CD4-positive, alpha-beta T cell treated with Interleukin-1 beta for 1 hour (primary cell): ENCODE measurements around the gene RNF130.
A peak's percentile ranks its signal among the peaks of the same experiment; 100 is the strongest.
"Not testable (repeated sequence)": the region's sequence is repeated elsewhere in the genome, so short reads cannot be mapped to it uniquely, and the experiment has no call there.

Experiments used
- DNase-seq, 2 donors: peaks; one replicate each; pipeline ENCODE4 v3.0.0-alpha.2; 2020 to 2022

The RNF130 gene

DNA sequence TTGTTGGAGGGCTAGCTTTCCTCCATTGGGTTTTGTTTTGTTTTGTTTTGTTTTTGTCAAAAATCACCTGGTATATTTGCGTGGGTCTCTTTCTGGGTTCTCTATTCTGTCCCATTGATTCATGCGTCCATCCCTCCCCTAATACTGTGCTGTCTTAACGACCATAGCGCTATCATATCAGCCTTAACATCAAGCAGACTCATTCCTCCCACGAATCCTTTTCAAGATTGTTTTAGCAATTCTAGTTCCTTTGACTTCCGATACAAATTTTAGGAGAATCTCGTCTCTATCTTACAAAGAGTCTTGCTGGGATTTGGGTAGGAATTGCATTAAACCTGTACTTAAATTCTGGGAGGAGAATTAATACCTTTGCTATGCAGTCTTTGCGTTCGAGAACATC is 31.1 kb upstream of the RNF130 start:
- no peak for DNase-seq

DNA sequence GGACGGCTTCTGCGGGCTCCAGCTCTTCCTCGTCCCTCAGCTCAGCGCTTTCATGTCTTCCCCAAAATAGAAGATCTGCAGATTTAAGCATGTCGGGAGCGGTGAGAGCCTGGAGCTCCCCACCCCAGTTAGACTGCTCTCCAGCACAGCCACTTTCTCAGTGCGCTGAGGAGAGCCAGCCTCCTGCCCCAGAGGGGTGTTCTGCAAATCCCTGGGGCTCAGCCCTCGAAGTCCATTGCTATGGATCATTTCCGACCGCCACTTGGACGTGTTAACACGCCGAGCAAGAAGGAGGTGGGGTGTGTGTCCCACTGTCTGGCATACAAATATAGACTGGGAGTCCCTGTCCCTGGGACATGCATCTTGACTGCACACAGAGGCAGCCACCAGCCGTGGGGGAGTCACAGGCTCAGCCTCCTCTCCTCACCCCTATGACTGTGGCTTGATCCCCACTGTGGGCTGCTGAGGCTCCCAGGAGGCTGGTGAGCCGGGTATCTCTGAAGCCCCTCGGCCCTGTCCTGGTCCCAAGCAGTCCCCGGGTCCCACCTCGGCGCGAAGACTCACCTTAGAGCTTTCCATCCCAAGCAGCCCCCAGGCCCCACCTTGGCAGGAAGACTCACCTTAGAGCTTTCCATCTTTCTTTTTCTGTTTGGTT is 30.0 kb upstream of the RNF130 start:
- DNase-seq, result no peak

DNA sequence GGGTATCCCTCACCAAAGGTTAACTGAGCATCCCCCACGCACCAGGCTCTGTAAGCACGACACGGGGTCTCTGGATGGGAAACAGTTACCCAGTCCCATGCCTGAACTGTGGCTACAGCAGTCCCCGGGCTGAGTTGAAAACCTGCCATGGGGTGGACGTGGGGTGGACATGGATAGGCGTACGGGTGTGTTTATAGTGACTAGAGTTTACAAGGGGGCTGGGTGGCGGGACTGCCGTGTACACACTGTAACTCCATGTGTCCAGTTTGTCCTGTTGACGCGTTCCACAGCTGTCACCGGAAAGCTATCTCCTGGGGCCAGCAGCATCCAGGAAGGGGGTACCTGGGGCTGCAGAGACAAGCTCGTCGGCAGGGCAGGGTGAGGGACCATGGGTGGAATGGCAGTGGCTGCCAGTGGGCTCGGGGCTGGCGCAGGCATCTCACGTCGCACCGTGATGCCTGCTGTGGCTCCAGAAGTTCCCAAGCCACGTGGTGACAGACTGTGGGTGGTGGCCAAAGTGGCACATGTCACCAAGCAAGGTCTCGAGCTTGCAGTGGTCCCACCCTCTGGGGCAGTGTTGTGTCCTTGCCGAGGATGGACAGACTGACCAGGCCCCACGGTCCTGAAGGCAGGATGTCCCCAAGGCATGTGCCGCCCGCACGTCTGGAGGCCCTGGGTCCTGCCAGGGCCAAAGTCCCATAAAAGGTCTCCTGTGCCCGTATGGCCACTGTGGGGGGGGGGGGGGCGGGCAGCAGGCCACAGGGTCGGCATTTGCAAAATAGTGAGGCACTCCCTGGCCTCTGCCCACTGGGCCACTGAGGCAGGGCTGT is 29.3 kb upstream of the RNF130 start:
- DNase-seq, result no peak

DNA sequence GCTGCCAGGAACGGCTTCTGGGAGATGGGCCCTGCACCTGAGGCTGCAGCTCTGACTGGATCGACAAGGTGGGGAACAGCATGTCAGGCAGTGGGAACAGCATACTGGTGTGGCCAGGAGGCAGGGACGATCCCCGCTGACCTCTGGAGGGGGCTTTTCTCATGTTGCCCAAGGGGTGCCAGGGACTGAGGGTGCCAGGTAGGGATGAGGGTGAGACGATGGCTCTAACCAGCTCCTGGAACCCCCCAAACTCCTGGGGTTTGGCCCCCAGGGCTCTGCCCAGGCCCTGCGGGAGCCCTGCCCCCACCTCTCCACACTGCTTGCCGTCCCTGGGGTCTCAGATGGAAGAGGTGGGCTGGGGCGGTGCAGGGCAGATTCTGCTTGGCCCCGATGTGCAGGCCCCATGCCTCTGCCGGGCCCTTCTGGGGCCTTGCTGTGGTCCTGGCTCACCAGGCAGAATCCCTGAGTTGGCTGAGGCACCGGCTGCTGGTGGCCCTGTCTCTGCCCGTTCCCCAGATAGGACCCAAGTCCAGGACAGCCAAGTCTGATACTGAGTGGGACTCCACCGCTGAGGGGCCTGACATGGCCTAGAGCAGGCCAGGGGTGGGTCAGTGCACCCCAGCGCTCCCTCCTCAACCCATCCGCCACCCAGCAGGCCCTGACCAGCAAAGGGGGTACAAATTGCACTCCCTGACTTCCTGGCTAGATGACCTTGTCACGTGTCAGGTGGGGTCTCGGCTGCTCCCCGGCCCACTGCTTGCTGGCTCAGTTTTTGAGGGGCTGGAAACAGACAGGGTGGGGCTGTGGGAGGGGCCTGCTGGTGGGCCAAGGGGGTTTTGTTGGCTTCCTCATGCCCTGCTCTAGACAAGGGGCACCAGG is 28.4 kb upstream of the RNF130 start:
- DNase-seq, result no peak

DNA sequence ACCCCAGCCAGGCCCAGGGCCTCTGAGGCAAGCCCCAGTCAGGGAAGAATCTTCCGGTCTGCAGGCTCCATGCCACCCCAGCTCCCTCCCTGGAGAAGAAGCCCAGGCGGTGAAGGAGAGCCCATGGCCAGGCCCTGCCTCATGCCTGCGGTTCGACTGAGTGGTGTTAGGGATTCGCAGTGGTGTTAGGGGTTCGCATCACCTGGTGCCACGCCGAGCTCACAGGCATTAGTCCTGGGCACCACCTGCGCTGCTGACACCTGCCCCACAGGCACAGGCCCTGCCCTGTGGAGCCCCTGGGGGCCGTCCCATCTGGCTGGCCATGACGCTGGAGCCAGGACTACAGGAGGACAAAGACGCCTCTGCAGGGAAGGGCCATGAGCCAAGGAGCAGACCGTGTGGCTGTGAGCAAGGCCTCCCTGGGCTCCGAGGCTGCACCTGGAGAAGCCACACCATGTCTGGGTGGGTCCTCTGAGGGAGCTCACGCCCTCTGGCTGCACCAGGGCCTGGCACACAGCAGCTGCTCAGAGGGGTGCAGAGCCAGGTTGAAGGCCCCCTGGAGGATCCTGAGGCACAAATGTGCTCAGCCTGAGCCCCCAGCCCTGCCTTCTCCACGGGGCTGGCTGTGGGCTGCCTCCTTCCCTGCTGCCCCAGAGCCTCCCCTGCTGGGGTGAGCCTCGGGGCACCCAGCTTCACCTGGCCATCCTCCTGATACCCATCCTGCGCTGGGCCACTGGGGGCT is 27.6 kb upstream of the RNF130 start:
- no peak for DNase-seq

DNA sequence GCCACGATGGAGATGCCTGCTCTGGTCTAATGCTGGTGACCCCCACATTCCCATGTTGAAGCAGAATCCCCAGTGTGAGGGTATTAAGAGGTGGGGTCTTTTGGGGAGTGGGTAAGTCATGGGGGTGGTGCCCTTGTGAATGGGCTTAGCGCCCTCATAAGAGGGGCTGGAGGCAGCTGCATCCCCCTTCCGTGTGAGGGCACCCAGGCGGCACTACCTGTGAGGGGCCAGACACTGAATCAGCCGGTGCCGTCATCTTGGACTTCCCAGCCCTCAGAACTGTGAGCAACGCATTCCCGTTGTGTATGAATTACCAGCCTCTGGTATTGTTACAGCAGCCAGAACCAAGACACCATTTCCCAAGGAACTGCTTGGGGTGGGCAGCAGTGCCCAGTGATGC is 27.0 kb upstream of the RNF130 start:
- DNase-seq, result no peak

DNA sequence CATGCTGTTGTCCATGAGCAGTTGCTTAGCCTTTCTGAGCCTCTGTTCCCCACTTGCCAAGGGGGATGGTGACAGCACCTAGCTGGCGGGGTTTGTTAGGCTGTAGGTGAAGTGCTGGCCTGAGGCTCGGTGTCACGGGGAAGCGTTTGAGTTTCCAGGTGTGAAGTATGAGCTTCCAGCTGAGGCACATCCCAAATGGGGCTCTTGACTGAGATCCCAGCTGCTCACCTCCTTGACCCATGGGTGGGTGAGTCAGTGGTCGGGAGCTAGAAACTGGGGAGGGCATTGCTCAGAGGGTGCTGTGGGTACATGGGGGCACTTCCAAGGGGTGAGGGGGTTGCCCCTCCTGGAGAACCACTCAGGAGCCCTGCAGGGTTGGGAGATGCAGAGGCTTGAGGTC is 26.4 kb upstream of the RNF130 start:
- no peak for DNase-seq

DNA sequence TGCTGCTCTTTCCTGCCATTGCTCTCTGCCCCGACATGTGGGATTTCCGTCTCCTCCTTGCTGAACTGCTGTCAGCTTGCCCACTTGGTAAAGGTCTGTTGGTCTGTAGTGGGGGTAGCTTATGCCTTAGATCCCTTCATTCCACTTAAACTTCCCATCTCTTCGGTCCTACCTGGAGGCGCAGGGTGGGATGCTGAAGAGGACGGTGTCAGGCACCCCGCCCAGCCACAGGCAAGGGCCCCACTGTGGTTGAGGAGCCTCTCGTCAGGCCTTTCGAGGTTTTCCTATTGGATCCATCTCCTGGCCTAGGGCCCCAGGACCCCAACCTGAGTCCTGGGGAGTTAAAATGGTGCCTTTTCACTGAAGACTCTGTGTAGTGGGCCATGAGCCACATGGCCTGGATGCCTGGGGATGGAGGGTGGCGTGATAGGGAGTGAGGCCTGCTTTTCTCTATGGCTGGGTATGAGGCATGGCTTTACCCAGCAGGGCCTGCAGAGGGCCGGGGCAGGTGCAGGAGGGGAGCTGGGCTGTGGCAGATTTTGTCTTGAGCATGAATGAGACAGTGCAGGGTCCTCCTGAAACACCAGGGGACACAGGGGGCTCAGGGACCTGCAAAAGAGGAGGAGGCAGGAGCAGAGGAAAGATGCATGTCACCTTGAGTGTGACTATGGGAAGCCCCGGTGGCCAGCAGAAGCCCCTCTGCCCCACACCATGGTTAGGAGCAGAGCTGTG is 25.8 kb upstream of the RNF130 start:
- DNase-seq, result no peak

DNA sequence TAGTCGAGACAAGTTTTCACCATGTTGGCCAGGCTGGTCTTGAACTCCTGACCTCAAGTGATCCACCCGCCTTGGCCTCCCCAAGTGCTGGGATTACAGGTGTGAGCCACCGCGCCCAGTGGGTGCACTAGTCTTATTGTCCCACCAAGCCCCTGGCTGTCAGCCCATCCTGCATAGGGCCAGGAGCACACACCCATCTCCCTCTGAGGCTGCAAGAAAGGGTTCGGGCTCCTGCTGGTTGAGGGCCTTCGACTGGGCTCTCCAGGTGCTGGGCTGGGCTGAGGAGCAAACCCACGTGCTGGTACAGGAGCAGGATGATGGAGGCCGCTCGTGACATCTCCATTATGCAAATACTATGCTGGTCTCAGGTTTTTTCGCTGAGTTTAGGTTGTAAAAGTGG is 25.1 kb upstream of the RNF130 start:
- no peak for DNase-seq

DNA sequence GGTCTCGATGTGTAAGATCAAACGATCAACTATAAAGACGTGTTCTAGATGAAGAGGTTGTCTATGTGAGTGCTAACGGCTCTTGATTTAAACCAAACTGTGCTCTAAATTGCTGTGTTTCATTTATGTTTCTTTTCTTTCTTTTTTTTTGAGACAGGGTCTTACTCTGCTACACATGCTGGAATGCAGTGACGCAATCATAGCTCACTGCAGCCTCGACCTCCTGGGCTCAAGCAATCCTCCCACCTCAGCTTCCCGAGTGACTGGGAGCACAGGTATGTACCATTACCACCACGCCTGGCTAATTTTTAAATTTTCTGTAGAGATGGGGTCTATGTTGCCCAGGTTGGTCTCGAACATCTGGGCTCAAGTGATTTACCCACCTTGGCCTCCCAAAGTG is 24.0 kb upstream of the RNF130 start:
- DNase-seq, result no peak

DNA sequence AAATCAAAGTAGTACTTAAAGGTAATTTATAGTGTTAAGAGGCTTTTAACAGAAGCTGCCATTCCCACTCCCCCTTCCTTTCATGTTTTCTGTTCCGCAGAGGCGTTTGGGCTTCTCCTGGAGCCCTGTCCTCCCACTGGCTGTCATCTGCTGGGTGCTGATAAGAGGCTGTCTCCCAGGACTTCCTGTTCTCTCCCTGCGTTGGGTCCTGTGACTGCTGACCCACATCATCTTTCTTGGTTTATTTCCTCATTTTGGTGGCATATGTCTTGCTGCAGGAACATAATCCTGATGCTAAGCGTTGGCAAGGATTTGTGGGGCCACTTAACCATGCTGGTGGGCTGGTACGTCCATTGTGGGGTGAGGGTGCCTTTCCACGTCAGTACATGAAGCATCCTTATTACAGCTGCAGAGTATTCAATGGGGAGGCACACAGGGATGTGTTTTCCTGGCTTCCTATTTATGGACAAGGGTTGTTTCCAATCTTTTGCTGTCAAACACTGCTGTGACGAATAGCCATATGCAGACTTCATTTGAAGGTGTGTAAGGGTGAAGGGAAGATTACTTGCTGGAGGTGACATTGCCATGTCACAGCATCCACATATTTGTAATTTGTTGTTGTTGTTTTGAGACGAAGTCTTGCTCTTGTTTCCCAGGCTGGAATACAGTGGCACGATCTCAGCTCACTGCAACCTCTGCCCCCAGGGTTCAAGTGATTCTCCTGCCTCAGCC is 22.3 kb upstream of the RNF130 start:
- peak in 1 of 2 donors; percentile 37 for DNase-seq

DNA sequence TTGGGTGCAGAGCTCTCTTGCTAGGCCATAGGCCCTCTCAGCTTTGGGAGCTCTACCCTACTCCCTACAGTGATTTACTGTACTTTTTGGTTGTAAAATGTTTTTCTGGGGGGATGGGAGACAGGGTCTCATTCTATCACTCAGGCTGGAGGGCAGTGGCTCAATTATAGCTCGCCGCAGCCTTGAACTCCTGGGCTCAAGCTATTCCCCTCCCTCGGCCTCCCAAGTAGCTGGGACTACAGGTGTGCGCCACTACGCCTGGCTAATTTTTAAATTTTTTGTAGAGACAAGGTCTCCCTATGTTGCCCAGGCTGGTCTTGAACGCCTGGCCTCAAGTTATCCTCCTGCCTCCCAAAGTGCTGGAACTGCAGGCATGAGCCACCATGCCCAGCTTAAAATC is 21.7 kb upstream of the RNF130 start:
- no peak for DNase-seq

DNA sequence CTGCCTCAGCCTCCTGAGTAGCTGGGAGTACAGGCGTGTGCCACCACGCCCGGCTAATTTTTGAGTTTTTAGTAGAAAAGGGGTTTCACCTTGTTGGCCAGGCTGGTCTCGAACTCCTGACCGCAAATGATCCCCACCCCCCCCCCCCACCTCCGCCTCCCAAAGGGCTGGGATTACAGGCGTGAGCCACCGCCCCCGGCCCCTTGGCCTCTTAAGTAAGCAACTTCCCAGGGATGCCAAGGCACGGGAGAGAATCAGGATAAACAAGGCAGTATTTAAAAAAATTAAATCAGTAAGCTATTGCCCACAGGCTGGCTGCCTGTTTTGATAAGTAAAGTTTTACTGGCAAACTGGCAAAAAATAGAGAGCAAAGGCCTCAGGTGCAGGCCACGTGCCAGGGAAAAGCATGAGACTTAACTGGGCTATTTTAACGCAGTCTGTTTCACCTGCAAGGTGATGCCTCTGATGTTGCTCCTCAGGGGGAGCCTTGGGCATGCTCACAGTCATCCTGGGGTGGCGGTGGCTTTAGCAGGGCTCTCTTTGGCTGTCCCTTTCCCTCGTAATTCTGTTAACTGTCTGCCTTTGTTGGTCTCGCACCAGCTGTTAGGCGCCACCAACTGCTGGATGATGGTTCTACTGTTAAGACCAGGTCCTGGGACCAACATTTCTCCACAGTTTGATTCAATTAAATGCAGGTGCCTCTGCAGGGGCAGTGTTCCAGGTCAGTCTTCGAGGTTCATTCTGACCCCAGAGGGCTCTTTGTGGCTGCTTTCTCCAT is 19.4 kb upstream of the RNF130 start:
- no peak for DNase-seq

DNA sequence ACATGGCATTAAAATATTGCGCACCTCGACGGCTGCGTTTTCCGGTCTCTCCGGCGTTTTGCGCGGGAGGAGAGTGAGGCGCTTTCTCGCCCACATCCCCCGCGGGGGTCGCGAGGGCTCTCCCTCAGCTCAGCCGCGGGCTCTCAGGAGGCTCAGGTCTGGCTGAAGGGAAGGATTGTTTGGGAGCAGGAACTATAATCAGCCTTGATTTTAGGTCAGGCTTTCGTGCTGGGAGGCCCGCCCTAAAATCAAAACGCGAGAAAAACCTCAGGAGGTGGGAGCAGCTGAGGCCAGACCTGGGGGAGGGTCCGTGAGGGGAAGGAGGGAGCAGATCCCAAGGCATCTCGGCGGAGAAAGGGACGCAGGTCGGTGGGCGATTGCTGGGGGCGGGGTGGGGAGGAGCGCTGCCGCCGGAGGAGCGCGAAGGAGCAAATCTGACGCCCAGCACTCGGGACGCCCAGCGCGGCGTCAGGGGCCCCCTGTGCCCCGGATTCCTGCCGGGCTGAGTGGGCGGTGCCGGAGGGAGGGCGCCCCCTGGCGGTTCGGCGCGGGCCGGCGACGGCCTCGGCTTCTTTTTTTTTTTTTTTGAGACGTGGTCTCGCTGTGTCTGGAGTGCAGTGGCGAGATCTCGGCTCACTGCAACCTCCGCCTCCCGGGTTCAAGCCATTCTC is 18.7 kb upstream of the RNF130 start:
- DNase-seq, result peak; percentile 76 to 81

DNA sequence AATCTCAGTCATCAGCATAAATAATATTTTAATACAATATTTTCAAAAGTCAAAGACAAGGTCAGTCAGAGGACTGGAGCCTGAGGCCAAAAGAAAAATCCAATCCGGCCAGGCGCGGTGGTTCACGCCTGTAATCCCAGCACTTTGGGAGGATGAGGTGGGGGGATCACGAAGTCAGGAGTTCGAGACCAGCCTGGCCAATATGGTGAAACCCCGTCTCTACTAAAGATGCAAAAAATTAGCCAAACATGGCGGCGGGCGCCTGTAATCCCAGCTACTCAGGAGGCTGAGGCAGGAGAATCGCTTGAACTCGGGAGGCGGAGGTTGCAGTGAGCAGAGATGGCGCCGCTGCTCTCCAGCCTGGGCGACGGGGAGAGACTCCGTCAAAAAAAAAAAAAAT is 18.1 kb upstream of the RNF130 start:
- DNase-seq, result not testable (repeated sequence)

DNA sequence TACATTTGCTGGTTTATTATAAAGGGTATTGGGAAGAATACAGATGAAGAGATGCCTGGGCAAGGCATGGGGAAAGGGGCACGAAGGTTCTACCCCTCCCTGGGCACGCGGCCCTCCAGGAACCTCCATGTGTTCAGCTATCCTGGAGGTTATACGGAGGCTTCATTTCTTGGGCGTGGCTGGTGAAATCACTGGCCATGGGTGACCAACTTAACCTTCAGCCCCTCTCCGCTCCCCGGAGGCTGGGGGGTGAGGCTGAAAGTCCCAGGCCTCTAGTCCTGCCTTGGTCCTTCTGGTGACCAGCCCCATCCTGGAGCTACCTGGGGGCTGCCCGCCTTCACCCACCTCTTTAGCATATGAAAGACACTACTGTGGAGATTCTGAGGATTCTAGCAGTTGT is 17.0 kb upstream of the RNF130 start:
- DNase-seq, result no peak

DNA sequence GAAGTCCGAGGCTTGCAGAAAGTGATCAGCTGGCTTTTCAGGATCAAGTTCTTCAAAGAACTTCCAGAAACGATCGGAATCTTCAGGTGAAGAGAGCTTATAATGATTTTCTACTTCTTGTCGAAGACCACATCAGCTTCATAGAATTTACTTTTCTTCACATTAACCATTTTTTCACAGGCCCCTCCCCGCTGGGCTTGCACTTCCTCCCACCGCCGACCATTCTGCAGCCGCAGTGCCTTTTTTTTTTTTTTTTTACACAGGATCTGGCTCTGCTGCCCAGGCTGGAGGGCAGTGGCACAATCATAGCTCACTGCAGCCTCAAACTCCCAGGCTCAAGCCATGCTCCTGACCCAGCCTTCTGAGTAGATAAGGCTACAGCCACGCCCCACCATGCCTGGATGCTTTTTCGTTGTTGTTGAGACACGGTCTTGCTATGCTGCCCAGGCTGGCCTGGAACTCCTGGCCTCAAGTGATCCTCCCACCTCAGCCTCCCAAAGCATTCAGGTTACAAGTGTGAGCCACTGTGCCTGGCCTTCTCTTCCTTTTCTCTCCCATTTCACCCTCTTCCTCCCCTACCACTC is 15.3 kb upstream of the RNF130 start:
- DNase-seq, result no peak

DNA sequence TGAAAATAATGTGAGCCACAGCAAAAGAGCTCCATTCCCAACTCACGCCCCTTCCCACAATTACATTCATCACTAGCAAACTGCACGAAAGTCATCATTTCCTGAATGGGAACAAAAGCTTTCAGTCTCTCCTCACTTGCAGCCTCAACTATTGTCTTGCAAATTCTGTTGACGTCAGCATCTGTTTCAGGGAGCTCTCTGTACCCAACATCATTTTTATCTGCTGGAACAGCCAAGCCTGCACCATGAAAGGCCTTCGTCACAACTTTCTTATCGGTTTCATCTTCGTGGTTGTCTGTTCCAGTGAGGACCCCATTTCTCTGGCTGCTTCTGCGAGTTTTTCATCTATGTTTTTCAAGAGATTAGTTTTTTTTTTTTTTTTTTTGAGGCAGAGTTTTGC is 14.3 kb upstream of the RNF130 start:
- peak; percentile 28 to 46 for DNase-seq
